ENCODE results near the gene SERPINA4. TPM values are rescaled to one million over a fixed set of nuclear protein-coding genes. Genes with fewer than 3 reads are reported as not detected.

SERPINA4 gene
- polyA plus RNA-seq, 1 donor from 2014 or later: not detected

- no peak overlapping the region for H2AFZ ChIP-seq (ENCODE audit: low read depth, low read length)
- H3K9ac ChIP-seq (ENCODE audit: low read length): no peak overlapping the region
- H3F3A ChIP-seq (ENCODE audit: insufficient read depth, low read length, poor library complexity, severe bottlenecking): no peaks in the 10 kb centered on the region
- H3K27ac ChIP-seq (ENCODE audit: low read length): no peak overlapping the region
- H3K9me2 ChIP-seq (ENCODE audit: insufficient read depth, low read length): no peaks in the 10 kb centered on the region
- TF ChIP-seq REST (IDR thresholded peaks at IDR 0.05; ENCODE audit: borderline replicate concordance) (no peak), MXI1 (conservative IDR thresholded peaks at IDR 0.05; ENCODE audit: poor library complexity, severe bottlenecking) (no peak), EZH2 (IDR thresholded peaks at IDR 0.05; ENCODE audit: borderline replicate concordance, insufficient read depth, low read length, poor library complexity, severe bottlenecking) (no peak), EP300 (conservative IDR thresholded peaks at IDR 0.05; ENCODE audit: poor library complexity, severe bottlenecking) (no peak), SMC3 (conservative IDR thresholded peaks at IDR 0.05; ENCODE audit: poor library complexity) (no peak), RAD21 (conservative IDR thresholded peaks at IDR 0.05) (no peak), CTCF (IDR thresholded peaks at IDR 0.05; ENCODE audit: poor library complexity, severe bottlenecking) (no peak), TAF1 (IDR thresholded peaks at IDR 0.05; ENCODE audit: low read depth) (no peak), POLR2AphosphoS5 (IDR thresholded peaks at IDR 0.05) (no peak)
- no peak overlapping the region for H3K4me2 ChIP-seq (ENCODE audit: low read length)
- H3K79me2 ChIP-seq (replicated peaks; ENCODE audit: insufficient read depth, low read length): no peaks in the 10 kb centered on the region
- H3K27me3 ChIP-seq (ENCODE audit: insufficient read depth, low read depth, low read length): no peaks in the 10 kb centered on the region
- H3K36me3 ChIP-seq (ENCODE audit: insufficient read depth, low read length): no peaks in the 10 kb centered on the region
- no peak overlapping the region for H3K4me3 ChIP-seq (ENCODE audit: low read length)
- no peaks in the 10 kb centered on the region for H3K9me3 ChIP-seq (ENCODE audit: low read length)
- H4K20me1 ChIP-seq (ENCODE audit: insufficient read depth): no peaks in the 10 kb centered on the region
Measured at GRCh38 chr14:94562022-94562421, 780 bp downstream of the SERPINA4 start.

GRCh38 chr14:94562941-94563883 lies 2.0 kb downstream of the SERPINA4 start:
- H2AFZ ChIP-seq (ENCODE audit: low read depth, low read length): no peak overlapping the region
- H3F3A ChIP-seq (ENCODE audit: insufficient read depth, low read length, poor library complexity, severe bottlenecking): no peaks in the 10 kb centered on the region
- no peaks in the 10 kb centered on the region for H3K9me2 ChIP-seq (ENCODE audit: insufficient read depth, low read length)
- no peaks in the 10 kb centered on the region for H4K20me1 ChIP-seq (ENCODE audit: insufficient read depth)
- H3K79me2 ChIP-seq (replicated peaks; ENCODE audit: insufficient read depth, low read length): no peaks in the 10 kb centered on the region
- H3K9ac ChIP-seq (ENCODE audit: low read length): no peak overlapping the region
- no peaks in the 10 kb centered on the region for H3K27me3 ChIP-seq (ENCODE audit: insufficient read depth, low read depth, low read length)
- no peak overlapping the region for H3K4me2 ChIP-seq (ENCODE audit: low read length)
- H3K27ac ChIP-seq (ENCODE audit: low read length): no peak overlapping the region
- H3K4me3 ChIP-seq (ENCODE audit: low read length): no peak overlapping the region
- no peaks in the 10 kb centered on the region for H3K9me3 ChIP-seq (ENCODE audit: low read length)
- no peak for TF ChIP-seq EZH2 (IDR thresholded peaks at IDR 0.05; ENCODE audit: borderline replicate concordance, insufficient read depth, low read length, poor library complexity, severe bottlenecking)
- no peak for TF ChIP-seq EP300 (conservative IDR thresholded peaks at IDR 0.05; ENCODE audit: poor library complexity, severe bottlenecking)
- TF ChIP-seq CTCF (IDR thresholded peaks at IDR 0.05; ENCODE audit: poor library complexity, severe bottlenecking): no peak
- no peak for TF ChIP-seq MXI1 (conservative IDR thresholded peaks at IDR 0.05; ENCODE audit: poor library complexity, severe bottlenecking)
- no peak for TF ChIP-seq REST (IDR thresholded peaks at IDR 0.05; ENCODE audit: borderline replicate concordance)
- no peak for TF ChIP-seq POLR2AphosphoS5 (IDR thresholded peaks at IDR 0.05)
- no peak for TF ChIP-seq TAF1 (IDR thresholded peaks at IDR 0.05; ENCODE audit: low read depth)
- no peak for TF ChIP-seq RAD21 (conservative IDR thresholded peaks at IDR 0.05)
- TF ChIP-seq SMC3 (conservative IDR thresholded peaks at IDR 0.05; ENCODE audit: poor library complexity): no peak
- H3K36me3 ChIP-seq (ENCODE audit: insufficient read depth, low read length): no peaks in the 10 kb centered on the region
